HG03175 (cell line): ENCODE data around the gene BAK1.
A peak's percentile ranks its signal among the peaks of the same experiment; 100 is the strongest.
"Not testable (repeated sequence)": the region's sequence is repeated elsewhere in the genome, so short reads cannot be mapped to it uniquely, and the experiment has no call there.

Experiments
- ATAC-seq: cut with Tn5 transposase; IDR thresholded peaks from one replicate; pipeline ENCODE4 v1.9.1; 2021; ENCODE audit warnings: mild to moderate bottlenecking, moderate library complexity; ENCODE audit not compliant: unreplicated experiment

Gene BAK1

GRCh38 chr6:33609019-33609418, 28.9 kb upstream of the BAK1 start:
- ATAC-seq, result no peak

DNA sequence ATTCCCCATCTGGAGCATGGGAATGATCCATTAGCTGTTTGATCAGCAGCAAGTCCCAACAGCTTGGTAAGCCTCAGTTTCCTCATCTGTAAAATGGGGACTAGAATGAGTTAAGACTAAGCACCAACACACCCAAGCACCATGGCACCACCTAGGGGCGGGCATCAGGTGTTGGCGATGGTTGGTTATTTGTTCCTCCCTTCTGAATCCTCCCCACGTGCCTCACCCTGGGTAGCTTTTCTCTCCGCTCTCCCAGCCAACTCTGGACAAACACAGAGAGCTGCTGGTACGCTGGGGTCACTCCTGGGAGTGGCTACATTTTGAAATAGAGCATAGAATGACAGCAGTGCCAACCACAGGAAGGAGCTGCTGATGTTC, 27.7 kb upstream of the BAK1 start:
- no peak for ATAC-seq

GRCh38 chr6:33607126-33607783, 27.2 kb upstream of the BAK1 start:
- no peak for ATAC-seq

DNA sequence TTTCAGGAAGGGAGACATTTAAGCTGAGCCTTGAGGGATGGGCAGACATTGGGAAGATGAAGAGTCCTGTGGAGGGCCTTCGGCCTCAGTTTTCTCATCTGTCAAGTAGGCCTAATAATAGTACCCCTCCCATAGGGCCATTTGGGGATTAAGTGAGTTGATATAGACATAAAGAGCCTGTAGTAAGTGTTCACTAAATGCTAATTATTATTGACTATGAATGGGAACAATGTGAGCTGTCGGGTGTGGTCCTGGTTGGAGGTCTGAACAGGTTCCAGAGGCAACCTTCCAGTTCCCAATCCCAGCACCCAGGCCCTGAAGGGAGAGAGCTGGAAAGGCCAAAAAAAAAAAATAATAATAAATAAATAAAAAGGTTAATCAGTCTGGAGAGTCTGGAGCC, 26.6 kb upstream of the BAK1 start:
- ATAC-seq, result no peak

- no peak for ATAC-seq
Observed at GRCh38 chr6:33604941-33605854, 25.1 kb upstream of the BAK1 start.

GRCh38 chr6:33602180-33602579, 22.1 kb upstream of the BAK1 start:
- no peak for ATAC-seq

DNA sequence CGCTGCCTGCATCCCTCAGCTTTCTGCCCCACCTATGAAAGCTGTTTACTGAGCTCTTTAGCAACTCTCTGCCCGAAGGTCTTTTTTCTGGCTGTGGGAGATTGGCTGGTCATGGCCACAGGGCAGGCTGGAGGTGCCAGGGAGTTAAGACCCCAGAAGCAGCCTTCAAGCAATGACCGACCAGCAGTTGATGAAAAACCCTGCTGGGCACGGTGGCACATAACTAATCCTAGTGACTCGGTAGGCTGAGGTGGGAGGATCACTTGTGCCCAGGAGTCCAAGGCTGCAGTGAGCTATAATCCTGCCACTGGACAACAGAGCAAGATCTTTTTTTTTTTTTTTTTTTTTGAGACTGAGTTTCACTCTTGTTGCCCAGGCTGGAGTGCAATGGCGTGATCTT, 20.7 kb upstream of the BAK1 start:
- no peak for ATAC-seq

GRCh38 chr6:33599413-33599938, 19.4 kb upstream of the BAK1 start:
- no peak for ATAC-seq

DNA sequence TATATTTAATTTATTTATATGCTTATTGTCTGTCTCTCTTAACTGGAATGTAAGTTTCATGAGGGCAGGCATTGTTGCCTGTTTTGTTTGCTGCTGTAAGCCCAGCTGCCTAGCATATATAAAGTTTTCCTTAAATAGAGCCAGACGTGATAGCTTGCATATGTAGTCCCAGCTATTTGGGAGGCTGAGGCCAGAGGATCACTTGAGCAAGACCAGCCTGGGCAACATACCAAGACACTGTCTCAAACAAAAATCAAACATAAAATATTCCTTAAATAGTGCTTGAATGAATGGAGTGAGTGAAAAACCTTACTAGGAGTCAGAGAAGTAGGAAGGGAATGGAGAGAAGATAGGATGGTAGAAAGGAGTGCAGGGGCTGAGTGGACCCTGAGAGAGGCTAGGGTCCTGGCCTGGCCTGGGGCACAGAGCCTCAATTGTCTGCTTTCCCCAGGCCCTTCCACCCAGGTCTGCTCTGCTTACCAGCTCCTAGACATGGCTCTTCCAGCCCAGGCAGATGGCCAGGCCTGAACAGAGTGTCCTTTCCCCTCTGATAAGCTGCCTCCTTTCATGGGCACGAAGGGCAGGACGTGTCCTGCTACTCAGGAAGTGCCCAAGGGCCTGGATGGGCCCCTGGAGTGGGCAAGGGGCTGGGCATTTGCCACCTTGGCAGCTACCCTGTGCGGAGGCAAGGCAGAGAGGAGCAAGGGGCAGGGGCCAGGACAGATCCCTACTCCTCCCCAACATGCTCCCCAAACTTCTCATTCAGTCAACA, 17.7 kb upstream of the BAK1 start:
- ATAC-seq, result no peak

DNA sequence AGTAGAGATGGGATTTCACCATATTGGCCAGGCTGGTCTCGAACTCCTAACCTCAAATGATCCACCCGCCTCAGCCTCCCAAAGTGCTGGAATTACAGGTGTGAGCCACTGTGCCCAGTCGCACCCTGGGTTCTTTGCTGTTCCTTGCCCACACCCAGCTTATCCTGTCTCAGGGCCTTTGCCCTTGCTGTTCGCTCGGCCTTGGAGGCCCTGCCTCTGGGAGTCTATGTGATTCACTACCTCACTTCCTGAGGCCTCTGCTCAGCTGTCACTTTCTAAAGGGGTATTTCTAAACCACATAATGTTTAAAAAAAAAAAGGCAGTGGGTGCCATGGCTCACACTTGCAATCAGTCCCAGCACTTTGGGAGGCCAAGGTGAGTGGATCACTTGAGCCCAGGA, 16.8 kb upstream of the BAK1 start:
- not testable (repeated sequence) for ATAC-seq

GRCh38 chr6:33595001-33595846, 15.1 kb upstream of the BAK1 start:
- no peak for ATAC-seq

DNA sequence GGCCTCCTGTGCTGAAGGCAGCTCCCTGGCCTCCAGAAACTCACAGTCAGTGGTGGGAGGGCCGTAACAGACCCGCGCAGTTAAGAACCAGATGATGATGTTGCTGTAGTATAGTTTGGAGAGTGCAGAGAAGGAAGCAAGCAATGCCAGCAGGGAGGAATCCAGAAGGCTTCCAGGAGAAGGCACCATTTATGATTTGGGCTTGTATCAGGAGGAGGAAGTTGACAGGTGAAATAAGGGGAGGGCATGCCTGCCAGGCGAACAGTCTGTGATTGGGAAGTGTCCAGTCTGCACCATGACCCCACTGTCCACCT, 13.3 kb upstream of the BAK1 start:
- ATAC-seq, result no peak

DNA sequence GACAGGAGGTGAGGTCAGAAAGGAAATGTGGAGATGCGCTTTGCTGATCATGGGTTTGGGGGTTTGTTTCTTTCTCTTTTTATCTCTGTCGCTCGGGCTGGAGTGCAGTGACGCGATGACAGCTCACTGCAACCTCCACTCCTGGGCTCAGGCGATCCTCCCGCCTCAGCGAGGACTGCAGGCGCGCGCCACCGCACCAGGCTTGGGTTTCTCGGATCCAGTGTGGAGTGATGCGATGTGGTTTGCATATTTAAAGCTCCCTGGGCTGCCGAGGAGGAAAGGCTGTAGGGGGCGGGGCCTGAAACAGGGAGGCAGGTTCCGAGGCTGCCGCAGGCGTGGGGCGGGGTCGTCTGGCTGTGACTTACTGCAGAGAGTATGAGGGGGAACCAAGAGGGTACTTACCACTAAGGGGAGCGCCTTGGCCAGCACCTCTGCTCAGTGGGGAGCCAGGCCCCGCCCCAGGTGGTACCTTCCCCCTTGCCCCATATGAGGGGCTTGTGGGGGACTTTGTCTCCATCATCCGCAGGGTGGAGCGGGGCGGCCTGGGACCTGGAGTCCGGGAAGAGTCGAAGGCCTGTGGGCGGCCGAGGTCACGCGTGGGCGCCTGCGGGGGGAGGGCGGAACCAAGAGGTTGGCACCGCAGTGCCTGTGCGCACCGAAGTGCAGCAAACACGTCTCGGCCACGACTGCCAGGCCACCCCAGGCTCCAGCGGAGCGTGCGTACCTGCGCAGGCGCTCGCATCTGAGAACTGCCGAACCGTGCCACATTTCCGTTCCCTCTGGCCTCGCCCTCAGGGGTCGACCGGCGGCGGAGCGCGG, 12.7 kb upstream of the BAK1 start:
- peak; percentile 66 for ATAC-seq

GRCh38 chr6:33592280-33592594, 12.2 kb upstream of the BAK1 start:
- no peak for ATAC-seq

- no peak for ATAC-seq
Observed at GRCh38 chr6:33591424-33592032, 11.5 kb upstream of the BAK1 start.

DNA sequence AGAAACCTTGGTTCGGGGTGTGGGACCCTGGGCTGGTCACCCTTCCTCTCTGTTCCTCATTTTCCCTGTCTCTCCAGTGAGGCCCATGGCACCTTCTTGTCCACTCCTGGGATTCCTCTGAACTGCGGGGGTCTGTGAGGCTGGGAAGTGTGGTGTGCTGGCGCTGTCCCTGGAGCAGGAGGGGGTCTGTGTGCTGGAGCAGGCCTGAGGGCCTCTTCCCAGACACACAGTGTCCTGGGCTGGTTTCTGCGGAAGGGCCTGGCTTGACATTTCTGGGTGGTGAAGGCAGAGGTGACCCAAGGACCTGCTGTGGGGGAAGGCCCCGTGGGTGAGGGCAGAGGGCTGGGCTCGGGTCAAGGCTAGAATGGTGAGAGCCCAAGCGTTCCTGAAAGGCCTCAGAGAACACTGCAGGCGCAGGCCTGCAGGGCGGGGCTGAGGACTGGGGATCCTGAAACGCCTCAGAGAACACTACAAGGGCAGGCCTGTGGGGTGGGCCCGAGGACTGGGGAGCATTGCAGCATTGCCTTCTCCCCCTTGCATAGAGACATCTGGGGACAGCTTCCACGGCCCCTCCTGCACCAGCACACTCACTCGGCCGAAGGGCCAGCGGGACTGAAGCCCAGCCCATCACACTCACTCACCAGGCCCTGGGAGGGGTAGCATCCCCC, 10.6 kb upstream of the BAK1 start:
- no peak for ATAC-seq

- no peak for ATAC-seq
Observed at GRCh38 chr6:33589731-33590530, 9.9 kb upstream of the BAK1 start.

GRCh38 chr6:33589392-33589730, 9.3 kb upstream of the BAK1 start:
- no peak for ATAC-seq
